T-helper 22 cell (primary cell): Measurements from ENCODE around the gene PDP2.

Experiments
- DNase-seq: peaks from one replicate; pipeline ENCODE4 v3.0.0-alpha.2; 2020; ENCODE audit warnings: low read depth

The PDP2 gene

GRCh38 chr16:66936889-66937554, 56.7 kb downstream of the PDP2 start:
- no peak for DNase-seq

- DNase-seq, result no peak
Observed at GRCh38 chr16:66937725-66938337, 57.5 kb downstream of the PDP2 start.

GRCh38 chr16:66939366-66939765, 59.1 kb downstream of the PDP2 start:
- no peak for DNase-seq

- DNase-seq, result no peak
Observed at GRCh38 chr16:66940236-66940635, 59.9 kb downstream of the PDP2 start.
